Measurements from ENCODE around the gene SGCA.

SGCA gene

GRCh38 chr17:50221864-50222545, 56.2 kb downstream of the SGCA start:
- H3K27ac ChIP-seq (ENCODE audit: low read depth, low read length) = peak overlapping the region; percentile 22
- H3K9me3 ChIP-seq (ENCODE audit: low read length) = no peaks in the 10 kb centered on the region
- H3K4me1 ChIP-seq (ENCODE audit: insufficient read depth, low read length) = peaks cover 33% of the 10 kb centered on the region
- no peak overlapping the region for H3K4me3 ChIP-seq (ENCODE audit: low read depth in 1 of 2, low read length in 2 of 2)
- H3K27me3 ChIP-seq (ENCODE audit: control insufficient read depth in 1 of 2, insufficient read depth in 2 of 2, low read length in 2 of 2) = no peaks in the 10 kb centered on the region
- no peak overlapping the region for H3K9ac ChIP-seq (ENCODE audit: low read length)
- no peaks in the 10 kb centered on the region for H3K36me3 ChIP-seq (ENCODE audit: insufficient read depth, low read length)

DNA sequence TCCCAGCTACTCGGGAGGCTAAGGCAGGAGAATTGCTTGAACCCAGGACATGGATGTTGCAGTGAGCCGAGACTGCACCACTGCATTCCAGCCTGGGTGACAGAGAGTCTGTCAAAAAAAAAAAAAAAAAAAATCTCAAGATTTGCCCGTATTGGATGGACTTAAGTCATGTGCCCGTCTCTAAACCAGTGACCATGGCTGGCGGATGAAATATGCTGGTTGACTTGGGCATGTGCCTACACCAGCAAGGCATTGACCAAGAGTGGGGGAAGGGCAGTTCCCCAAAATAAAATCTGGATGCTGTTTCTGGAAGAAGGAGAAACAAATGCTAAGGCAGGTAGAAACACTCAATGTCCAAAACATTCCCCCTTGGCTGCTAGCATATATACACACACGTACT, 57.1 kb downstream of the SGCA start:
- Histone ChIP-seq H3K9me3 (ENCODE audit: low read length) (no peaks in the 10 kb centered on the region), H3K36me3 (ENCODE audit: insufficient read depth, low read length) (no peaks in the 10 kb centered on the region), H3K4me3 (ENCODE audit: low read depth in 1 of 2, low read length in 2 of 2) (no peak overlapping the region), H3K4me1 (ENCODE audit: insufficient read depth, low read length) (peaks cover 33% of the 10 kb centered on the region), H3K27me3 (ENCODE audit: control insufficient read depth in 1 of 2, insufficient read depth in 2 of 2, low read length in 2 of 2) (no peaks in the 10 kb centered on the region), H3K27ac (ENCODE audit: low read depth, low read length) (no peak overlapping the region), H3K9ac (ENCODE audit: low read length) (no peak overlapping the region)

Measured in muscle layer of colon (tissue), 2 donors.